ENCODE measurements around the gene APOBEC3F. TPM values are rescaled to one million over a fixed set of nuclear protein-coding genes. Genes with fewer than 3 reads are reported as not detected.

APOBEC3F gene
- total RNA-seq, 2 experiments from 2014 or later = 33.4 to 34.9 TPM

- ChIA-PET CTCF (no interaction called here), POLR2A (no interaction called here)
- H3K36me3 Mint-ChIP-seq = no peaks in the 10 kb centered on the region
- H3K9me3 Mint-ChIP-seq = no peaks in the 10 kb centered on the region
- H3K4me3 Mint-ChIP-seq = no peak overlapping the region
- peaks cover 47% of the 10 kb centered on the region for H3K4me1 Mint-ChIP-seq (ENCODE audit: low read depth)
- no peak overlapping the region for H3K27ac Mint-ChIP-seq
- intact Hi-C loops (cut with micrococcal nuclease) = no loop called here
- H3K27me3 Mint-ChIP-seq = no peaks in the 10 kb centered on the region
- no peak for DNase-seq
These were observed 60.6 kb downstream of the APOBEC3F start for GRCh38 chr22:39101226-39101625.

GRCh38 chr22:39103431-39103830 lies 62.8 kb downstream of the APOBEC3F start:
- CTCF ChIA-PET = no interaction called here
- no peak overlapping the region for H3K4me3 Mint-ChIP-seq
- H3K27ac Mint-ChIP-seq = no peak overlapping the region
- intact Hi-C loops (cut with micrococcal nuclease) = no loop called here
- POLR2A ChIA-PET = no interaction called here
- no peaks in the 10 kb centered on the region for H3K9me3 Mint-ChIP-seq
- H3K27me3 Mint-ChIP-seq = no peaks in the 10 kb centered on the region
- H3K36me3 Mint-ChIP-seq = no peaks in the 10 kb centered on the region
- DNase-seq = no peak
- H3K4me1 Mint-ChIP-seq (ENCODE audit: low read depth) = peaks cover 27% of the 10 kb centered on the region

Other genes starting within 250 kb of the APOBEC3F start
- gene DNAL4, start 246.7 kb upstream of the APOBEC3F start, total RNA-seq = 1 to 10 TPM; 7.7 to 8.3 TPM
- 1 to 10 TPM; 1.9 to 2.5 TPM for gene NPTXR, start 196.8 kb upstream of the APOBEC3F start, total RNA-seq
- 100 to 1,000 TPM; 116 to 117 TPM for gene CBX6, start 168.6 kb upstream of the APOBEC3F start, total RNA-seq
- gene APOBEC3A, start 83.3 kb upstream of the APOBEC3F start, total RNA-seq = under 1 TPM in 1 of 2 experiments, not detected in 1; 0.17 TPM
- gene APOBEC3B, start 58.5 kb upstream of the APOBEC3F start, total RNA-seq = 10 to 100 TPM; 43.9 to 44.3 TPM
- 100 to 1,000 TPM; 141 to 142 TPM for gene APOBEC3C, start 26.6 kb upstream of the APOBEC3F start, total RNA-seq
- 10 to 100 TPM; 54.1 to 54.5 TPM for gene APOBEC3D, start 19.7 kb upstream of the APOBEC3F start, total RNA-seq
- gene APOBEC3G, start 36.4 kb downstream of the APOBEC3F start, total RNA-seq = 100 to 1,000 TPM; 106 to 108 TPM
- 10 to 100 TPM; 23.6 to 25.3 TPM for gene APOBEC3H, start 56.4 kb downstream of the APOBEC3F start, total RNA-seq
- gene CBX7, start 111.8 kb downstream of the APOBEC3F start, total RNA-seq = 10 to 100 TPM; 35.7 to 37.7 TPM
- gene PDGFB, start 204.1 kb downstream of the APOBEC3F start, total RNA-seq = 10 to 100 TPM; 11.7 to 13.3 TPM

Data from activated CD4-positive, alpha-beta memory T cell treated with anti-CD3 and anti-CD28 coated beads for 36 hours (primary cell).